Keratinocyte (primary cell): ENCODE data around the gene C14orf119.

Source experiments
- CTCF ChIP-seq, 3 experiments: IDR thresholded peaks in 1 of 3; conservative IDR thresholded peaks in 1 of 3; optimal IDR thresholded peaks in 1 of 3; 2 replicates in 2 of 3; 3 replicates in 1 of 3; pipeline versions ENCODE3 to v1.5.1; 2011; ENCODE audit warnings: low read length in 3 of 3, mild to moderate bottlenecking in 3 of 3, moderate library complexity in 2 of 3, control low read depth in 1 of 3, inconsistent platforms in 1 of 3; ENCODE audit not compliant: insufficient read depth in 2 of 3; ENCODE audit errors: extremely low read depth in 1 of 3
- EZH2 ChIP-seq: IDR thresholded peaks from one replicate; pipeline ENCODE4 v1.6.1; 2012; ENCODE audit warnings: inconsistent platforms, mild to moderate bottlenecking, low read length, moderate library complexity

DNA sequence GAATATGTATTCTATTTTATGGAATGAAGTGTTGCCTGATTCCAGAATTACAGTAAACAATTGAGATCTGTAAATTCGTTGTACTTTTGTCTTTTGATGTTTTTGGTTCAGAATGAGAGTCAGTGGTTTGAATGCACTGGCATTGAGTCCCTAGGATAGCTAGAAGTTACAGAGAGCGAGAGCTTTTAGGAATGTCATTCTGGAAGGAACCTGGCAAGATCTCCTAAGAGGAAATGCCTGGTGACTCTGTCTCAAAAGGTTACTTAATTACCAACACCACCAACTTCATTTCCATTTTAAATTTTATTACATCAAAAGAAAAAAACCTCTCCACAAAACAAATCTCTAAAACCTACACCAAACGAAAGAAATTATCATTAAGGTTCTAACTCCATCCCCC lies 29.7 kb downstream of the C14orf119 start:
- TF ChIP-seq CTCF (optimal IDR thresholded peaks at IDR 0.05 in 1 of 3, IDR thresholded peaks at IDR 0.05 in 1 of 3, conservative IDR thresholded peaks at IDR 0.05 in 1 of 3; ENCODE audit: extremely low read depth in 1 of 3, insufficient read depth in 2 of 3, low read length in 3 of 3) (no peak), EZH2 (no peak)
